SK-N-SH (cell line): ENCODE results near the gene MESP1. TPM values are rescaled to one million over a fixed set of nuclear protein-coding genes. Genes with fewer than 3 reads are reported as not detected.

ENCODE experiments used
- CTCF ChIA-PET: fragments of 300-600, 350-600 bp; formaldehyde crosslinking; extraction: SDS; loops from one replicate; lab custom pipeline; 2021; lab: Yijun Ruan, JAX
- POLR2A ChIA-PET: fragments of 350-600 bp; sonication (Branson Sonifier 250); formaldehyde crosslinking; extraction: SDS; loops from one replicate; lab custom pipeline; 2020; ENCODE audit warnings: antibody characterized with exemption, inconsistent platforms; lab: Yijun Ruan, JAX
- DNase-seq: peaks from one replicate; pipeline ENCODE4 v3.0.0; 2012
- H2AFZ ChIP-seq: fragments of 200-600 bp; sonication (generic); 2 replicates; pipeline ENCODE4 v1.8.1; 2016; ENCODE audit warnings: antibody characterized with exemption, mild to moderate bottlenecking, low read depth
- H3F3A ChIP-seq: fragments of 200-600 bp; sonication (generic); replicated peaks from 2 replicates; pipeline ENCODE3; 2016; ENCODE audit warnings: antibody characterized with exemption, mild to moderate bottlenecking; ENCODE audit not compliant: insufficient read depth
- H3K27ac ChIP-seq, 2 experiments: fragments of 200-500 bp in 1 of 2; fragments of 200-600 bp in 1 of 2; sonication (Bioruptor generic) in 1 of 2; sonication (generic), shearing (Covaris generic) in 1 of 2; 2 replicates each; pipeline versions ENCODE4 v1.5.1 to v1.6.1; 2014 to 2016; ENCODE audit warnings: low read depth in 2 of 2, inconsistent platforms in 1 of 2, low read length in 1 of 2, mild to moderate bottlenecking in 1 of 2, mixed read lengths in 1 of 2
- H3K27me3 ChIP-seq: fragments of 200-600 bp; sonication (generic), shearing (Covaris generic); 2 replicates; pipeline ENCODE4 v1.6.1; 2016; ENCODE audit warnings: mixed run types; ENCODE audit not compliant: insufficient read depth
- H3K36me3 ChIP-seq, 2 experiments: fragments of 200-500 bp in 1 of 2; fragments of 200-600 bp in 1 of 2; sonication (Bioruptor generic) in 1 of 2; sonication (generic) in 1 of 2; replicated peaks in 1 of 2; 2 replicates each; pipeline versions ENCODE3 to v1.5.1; 2014 to 2016; ENCODE audit warnings: low read length in 1 of 2, mild to moderate bottlenecking in 1 of 2; ENCODE audit not compliant: insufficient read depth in 2 of 2, control insufficient read depth in 1 of 2
- H3K4me1 ChIP-seq, 2 experiments: fragments of 200-500 bp in 1 of 2; fragments of 200-600 bp in 1 of 2; sonication (Bioruptor generic) in 1 of 2; sonication (generic), shearing (Covaris generic) in 1 of 2; 2 replicates each; pipeline versions ENCODE4 v1.5.1 to v1.6.1; 2014 to 2016; ENCODE audit warnings: low read depth in 1 of 2, low read length in 1 of 2, mixed run types in 1 of 2; ENCODE audit not compliant: insufficient read depth in 2 of 2, control insufficient read depth in 1 of 2
- H3K4me2 ChIP-seq: fragments of 200-600 bp; sonication (generic), shearing (Covaris generic); 2 replicates; pipeline ENCODE4 v1.6.1; 2017; ENCODE audit warnings: mixed run types
- H3K4me3 ChIP-seq, 2 experiments: fragments of 200-500 bp in 1 of 2; fragments of 200-600 bp in 1 of 2; sonication (Bioruptor generic) in 1 of 2; sonication (generic), shearing (Covaris generic) in 1 of 2; 2 replicates each; pipeline versions ENCODE4 v1.5.1 to v1.8.1; 2014 to 2016; ENCODE audit warnings: low read depth in 2 of 2, inconsistent platforms in 1 of 2, low read length in 1 of 2, mild to moderate bottlenecking in 1 of 2, mixed read lengths in 1 of 2, moderate library complexity in 1 of 2
- H3K79me2 ChIP-seq: fragments of 200-600 bp; sonication (generic); 2 replicates; pipeline ENCODE4 v1.8.1; 2017; ENCODE audit warnings: mild to moderate bottlenecking; ENCODE audit not compliant: insufficient read depth
- H3K9ac ChIP-seq: fragments of 200-600 bp; sonication (generic); 2 replicates; pipeline ENCODE4 v1.6.1; 2017; ENCODE audit warnings: mixed run types
- H3K9me2 ChIP-seq: fragments of 200-600 bp; sonication (generic); 2 replicates; pipeline ENCODE4 v1.6.1; 2017; ENCODE audit warnings: mixed run types
- H3K9me3 ChIP-seq: fragments of 200-600 bp; sonication (generic); 2 replicates; pipeline ENCODE4 v1.6.1; 2017; ENCODE audit warnings: mixed run types, mild to moderate bottlenecking, moderate library complexity
- H4K20me1 ChIP-seq: fragments of 200-600 bp; sonication (generic); 2 replicates; pipeline ENCODE4 v1.6.1; 2017; ENCODE audit warnings: mild to moderate bottlenecking, mixed run types; ENCODE audit not compliant: insufficient read depth
- GATA2 ChIP-seq: sonication (generic); formaldehyde crosslinking; IDR thresholded peaks from 2 replicates; pipeline ENCODE4 v1.5.0; 2020; ENCODE audit warnings: mild to moderate bottlenecking, missing genetic modification reagents
- MAX ChIP-seq: IDR thresholded peaks from 2 replicates; pipeline ENCODE4 v1.4.0; 2012; ENCODE audit warnings: low read depth
- NRF1 ChIP-seq: IDR thresholded peaks from 2 replicates; pipeline ENCODE4 v1.6.1; 2012; ENCODE audit warnings: low read depth, mild to moderate bottlenecking, low read length
- POLR2AphosphoS5 ChIP-seq: IDR thresholded peaks from 2 replicates; pipeline ENCODE4 v1.6.1; 2012; ENCODE audit warnings: low read depth, low read length
- REST ChIP-seq: IDR thresholded peaks from 2 replicates; pipeline ENCODE4 v1.6.1; 2012; ENCODE audit warnings: mild to moderate bottlenecking, low read depth, low read length, moderate library complexity
- SIN3A ChIP-seq: IDR thresholded peaks from 2 replicates; pipeline ENCODE4 v1.6.1; 2012; ENCODE audit warnings: low read depth, mild to moderate bottlenecking, low read length, moderate library complexity, borderline replicate concordance
- SMC3 ChIP-seq: IDR thresholded peaks from 2 replicates; pipeline ENCODE4 v1.6.1; 2012; ENCODE audit warnings: low read depth, low read length, improper control_type of control experiment
- TAF1 ChIP-seq: IDR thresholded peaks from 2 replicates; pipeline ENCODE4 v1.6.1; 2012; ENCODE audit warnings: low read depth, mild to moderate bottlenecking, low read length, moderate library complexity, borderline replicate concordance
- TCF12 ChIP-seq: IDR thresholded peaks from 2 replicates; pipeline ENCODE4 v1.4.0; 2012
- USF1 ChIP-seq: IDR thresholded peaks from 2 replicates; pipeline ENCODE4 v1.4.0; 2012; ENCODE audit warnings: low read depth, borderline replicate concordance
- USF2 ChIP-seq: fragments of 150-350 bp; IDR thresholded peaks from 2 replicates; pipeline ENCODE4 v1.6.1; 2017; ENCODE audit warnings: antibody characterized with exemption, low read length, low read depth, borderline replicate concordance
- WGBS: methylation state at CpG from one replicate; pipeline ENCODE4 v1.1.6; 2017; ENCODE audit warnings: low lambda C conversion rate; 5-methylcytosine and 5-hydroxymethylcytosine counted together
- polyA plus RNA-seq, 3 experiments: library from polyadenylated mRNA; depleted of rRNA; stranded (reverse); fragments of >200 nt; gene quantifications; 2 replicates each; pipeline ENCODE4 v1.2.3, GENCODE V29; 2012

MESP1 gene
- polyA plus RNA-seq, 1 of the 3 experiments (the other 2 are of a cell fraction), result 0.74 TPM

- ChIA-PET CTCF (interaction anchor here (0.6 kb wide), 1 partner anchor 26 kb away, joined by 3 read pairs; no protein-coding TSS in a partner anchor), POLR2A (no interaction called here)
- H3K79me2 ChIP-seq, result no peaks in the 10 kb centered on the region
- WGBS, result 69% methylated on average over 1 of the region's 1 CpG
- peaks cover 10% of the 10 kb centered on the region; the same call in 1 of the 2 replicates for H3K9me3 ChIP-seq
- H3K9ac ChIP-seq, result no peak overlapping the region
- DNase-seq, result no peak
- no peak overlapping the region for H3K4me3 ChIP-seq
- H3K4me1 ChIP-seq, result no peaks in the 10 kb centered on the region
- no peaks in the 10 kb centered on the region for H4K20me1 ChIP-seq
- H3K36me3 ChIP-seq, result no peaks in the 10 kb centered on the region
- no peak overlapping the region for H3K27ac ChIP-seq
- no peak for TF ChIP-seq POLR2AphosphoS5
- TF ChIP-seq NRF1, result no peak
- no peak for TF ChIP-seq REST
- TF ChIP-seq TCF12, result no peak
- TF ChIP-seq MAX, result no peak
- no peak for TF ChIP-seq USF1
- TF ChIP-seq SMC3, result no peak
- TF ChIP-seq, all 33 proteins: peak for 0
- Histone ChIP-seq H2AFZ (no peak overlapping the region), H3K9me2 (no peaks in the 10 kb centered on the region), H3K4me2 (no peak overlapping the region), H3K27me3 (peaks cover 7% of the 10 kb centered on the region; the same call in 1 of the 2 replicates), H3F3A (no peaks in the 10 kb centered on the region)
These were observed 26.4 kb downstream of the MESP1 start for GRCh38 chr15:89724621-89725020.

GRCh38 chr15:89723031-89723430 is 28.0 kb downstream of the MESP1 start:
- no peak overlapping the region for H3K9ac ChIP-seq
- H3K36me3 ChIP-seq, result no peaks in the 10 kb centered on the region
- H3K4me3 ChIP-seq, result no peak overlapping the region
- CTCF ChIA-PET, result interaction anchor here (1.1 kb wide), 1 partner anchor 50 kb away, joined by 3 read pairs; no protein-coding TSS in a partner anchor
- H3F3A ChIP-seq, result no peaks in the 10 kb centered on the region
- H3K27ac ChIP-seq, result no peak overlapping the region
- H4K20me1 ChIP-seq, result no peaks in the 10 kb centered on the region
- TF ChIP-seq SIN3A, result no peak
- TF ChIP-seq GATA2, result no peak
- TF ChIP-seq TAF1, result no peak
- no peak for TF ChIP-seq MAX
- TF ChIP-seq POLR2AphosphoS5, result no peak
- no peak for TF ChIP-seq USF2
- H2AFZ ChIP-seq, result no peak overlapping the region
- H3K9me3 ChIP-seq, result peaks cover 10% of the 10 kb centered on the region; the same call in 1 of the 2 replicates
- H3K79me2 ChIP-seq, result no peaks in the 10 kb centered on the region
- no peak for DNase-seq
- H3K27me3 ChIP-seq, result peaks cover 7% of the 10 kb centered on the region; the same call in 1 of the 2 replicates
- no peaks in the 10 kb centered on the region for H3K4me1 ChIP-seq
- H3K9me2 ChIP-seq, result 0 out of 2 replicates have a peak, but pooled peaks cover 4% of the 10 kb centered on the region
- no peak overlapping the region for H3K4me2 ChIP-seq
- POLR2A ChIA-PET, result no interaction called here
- 82% methylated on average over 3 of the region's 3 CpGs for WGBS
